ENCODE results near the gene C21orf58.

GRCh38 chr21:46284733-46285132, 38.9 kb downstream of the C21orf58 start:
- TF ChIP-seq, protein P1, sequence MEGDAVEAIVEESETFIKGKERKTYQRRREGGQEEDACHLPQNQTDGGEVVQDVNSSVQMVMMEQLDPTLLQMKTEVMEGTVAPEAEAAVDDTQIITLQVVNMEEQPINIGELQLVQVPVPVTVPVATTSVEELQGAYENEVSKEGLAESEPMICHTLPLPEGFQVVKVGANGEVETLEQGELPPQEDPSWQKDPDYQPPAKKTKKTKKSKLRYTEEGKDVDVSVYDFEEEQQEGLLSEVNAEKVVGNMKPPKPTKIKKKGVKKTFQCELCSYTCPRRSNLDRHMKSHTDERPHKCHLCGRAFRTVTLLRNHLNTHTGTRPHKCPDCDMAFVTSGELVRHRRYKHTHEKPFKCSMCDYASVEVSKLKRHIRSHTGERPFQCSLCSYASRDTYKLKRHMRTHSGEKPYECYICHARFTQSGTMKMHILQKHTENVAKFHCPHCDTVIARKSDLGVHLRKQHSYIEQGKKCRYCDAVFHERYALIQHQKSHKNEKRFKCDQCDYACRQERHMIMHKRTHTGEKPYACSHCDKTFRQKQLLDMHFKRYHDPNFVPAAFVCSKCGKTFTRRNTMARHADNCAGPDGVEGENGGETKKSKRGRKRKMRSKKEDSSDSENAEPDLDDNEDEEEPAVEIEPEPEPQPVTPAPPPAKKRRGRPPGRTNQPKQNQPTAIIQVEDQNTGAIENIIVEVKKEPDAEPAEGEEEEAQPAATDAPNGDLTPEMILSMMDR (IDR thresholded peaks at IDR 0.05): no peak
- no peak for TF ChIP-seq POLR2A (IDR thresholded peaks at IDR 0.05)

Measured in sigmoid colon (tissue), 3 donors.